NCI-H1694 (cell line): Measurements from ENCODE around the gene KBTBD4.
"Not testable (repeated sequence)": the region's sequence is repeated elsewhere in the genome, so short reads cannot be mapped to it uniquely, and the experiment has no call there.

Experiments
- DNase-seq: peaks from one replicate; lab custom pipeline; 2025; lab: John Stamatoyannopoulos, UW

Gene KBTBD4

GRCh38 chr11:47558695-47559094 is 20.1 kb downstream of the KBTBD4 start:
- DNase-seq: no peak

- DNase-seq: not testable (repeated sequence)
Observed at GRCh38 chr11:47557004-47557403, 21.8 kb downstream of the KBTBD4 start.

- no peak for DNase-seq
Observed at GRCh38 chr11:47553406-47553743, 25.4 kb downstream of the KBTBD4 start.

- peak; percentile 72 for DNase-seq
Observed at GRCh38 chr11:47552566-47553405, 26.0 kb downstream of the KBTBD4 start, which contains the start of gene CELF1. CELF1 (minus strand) TSS chr11:47553132; CDS start chr11:47499523, 53,609 bp downstream.

- no peak for DNase-seq
Observed at GRCh38 chr11:47552056-47552565, 26.7 kb downstream of the KBTBD4 start.

GRCh38 chr11:47551086-47551485 is 27.7 kb downstream of the KBTBD4 start:
- DNase-seq: no peak

- DNase-seq: no peak
Observed at GRCh38 chr11:47550288-47551047, 28.3 kb downstream of the KBTBD4 start.

- not testable (repeated sequence) for DNase-seq
Observed at GRCh38 chr11:47546274-47546673, 32.5 kb downstream of the KBTBD4 start.

GRCh38 chr11:47545298-47545697 is 33.5 kb downstream of the KBTBD4 start:
- DNase-seq: no peak

GRCh38 chr11:47541070-47541469 is 37.7 kb downstream of the KBTBD4 start:
- DNase-seq: no peak

GRCh38 chr11:47539681-47540039 is 39.1 kb downstream of the KBTBD4 start:
- DNase-seq: no peak

GRCh38 chr11:47538741-47539565 is 39.8 kb downstream of the KBTBD4 start:
- no peak for DNase-seq

- no peak for DNase-seq
Observed at GRCh38 chr11:47536915-47537314, 41.9 kb downstream of the KBTBD4 start.

- DNase-seq: no peak
Observed at GRCh38 chr11:47534704-47535251, 44.0 kb downstream of the KBTBD4 start.

GRCh38 chr11:47533690-47534151 is 45.0 kb downstream of the KBTBD4 start:
- no peak for DNase-seq

- no peak for DNase-seq
Observed at GRCh38 chr11:47532597-47533213, 46.1 kb downstream of the KBTBD4 start.

GRCh38 chr11:47531666-47532065 is 47.1 kb downstream of the KBTBD4 start:
- DNase-seq: no peak

- not testable (repeated sequence) for DNase-seq
Observed at GRCh38 chr11:47530721-47531120, 48.0 kb downstream of the KBTBD4 start.

GRCh38 chr11:47529951-47530350 is 48.8 kb downstream of the KBTBD4 start:
- DNase-seq: no peak

GRCh38 chr11:47527186-47527585 is 51.6 kb downstream of the KBTBD4 start:
- no peak for DNase-seq

- not testable (repeated sequence) for DNase-seq
Observed at GRCh38 chr11:47526032-47526431, 52.7 kb downstream of the KBTBD4 start.
